GM18861 (cell line): ENCODE measurements around the gene NFIA.
"Not testable (repeated sequence)": the region's sequence is repeated elsewhere in the genome, so short reads cannot be mapped to it uniquely, and the experiment has no call there.

ENCODE experiments used
- ATAC-seq: cut with Tn5 transposase; IDR thresholded peaks from one replicate; pipeline ENCODE4 v1.9.1; 2021; ENCODE audit not compliant: unreplicated experiment

Gene NFIA

DNA sequence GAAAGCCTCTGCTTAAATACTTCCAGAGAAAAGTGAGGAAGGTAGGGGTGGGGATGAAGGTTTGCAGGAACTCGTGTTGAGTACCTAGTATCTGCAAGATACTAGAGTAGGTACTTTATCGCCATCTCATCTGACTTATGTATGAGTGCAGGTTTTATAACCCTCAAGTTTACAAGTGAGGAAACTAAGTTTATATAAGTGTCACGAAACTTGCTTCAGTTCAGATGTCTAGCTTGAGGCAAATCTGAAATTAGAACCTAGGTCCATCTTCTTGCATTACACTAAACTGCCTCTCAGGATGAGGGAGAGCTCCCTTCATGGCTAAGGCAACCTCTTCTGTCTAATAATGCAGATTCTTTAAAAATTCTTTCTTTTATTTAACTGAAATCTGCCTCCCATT lies 43.5 kb downstream of the NFIA start:
- no peak for ATAC-seq

DNA sequence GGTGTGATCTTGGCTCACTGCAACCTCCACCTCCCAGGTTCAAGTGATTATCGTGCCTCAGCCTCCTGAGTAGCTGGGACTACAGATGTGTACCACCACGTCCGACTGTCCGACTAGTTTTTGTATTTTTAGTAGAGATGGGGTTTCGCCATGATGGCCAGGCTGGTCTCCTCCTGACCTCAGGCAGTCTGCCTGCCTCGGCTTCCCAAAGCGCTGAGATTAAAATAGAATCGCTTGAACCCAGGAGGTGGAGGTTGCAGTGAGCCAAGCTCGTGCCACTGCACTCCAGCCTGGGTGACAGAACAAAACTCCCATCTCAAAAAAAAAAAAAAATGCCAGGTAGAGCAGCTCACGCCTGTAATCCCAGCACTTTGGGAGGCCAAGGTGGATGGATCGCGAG lies 44.5 kb downstream of the NFIA start:
- ATAC-seq = not testable (repeated sequence)

DNA sequence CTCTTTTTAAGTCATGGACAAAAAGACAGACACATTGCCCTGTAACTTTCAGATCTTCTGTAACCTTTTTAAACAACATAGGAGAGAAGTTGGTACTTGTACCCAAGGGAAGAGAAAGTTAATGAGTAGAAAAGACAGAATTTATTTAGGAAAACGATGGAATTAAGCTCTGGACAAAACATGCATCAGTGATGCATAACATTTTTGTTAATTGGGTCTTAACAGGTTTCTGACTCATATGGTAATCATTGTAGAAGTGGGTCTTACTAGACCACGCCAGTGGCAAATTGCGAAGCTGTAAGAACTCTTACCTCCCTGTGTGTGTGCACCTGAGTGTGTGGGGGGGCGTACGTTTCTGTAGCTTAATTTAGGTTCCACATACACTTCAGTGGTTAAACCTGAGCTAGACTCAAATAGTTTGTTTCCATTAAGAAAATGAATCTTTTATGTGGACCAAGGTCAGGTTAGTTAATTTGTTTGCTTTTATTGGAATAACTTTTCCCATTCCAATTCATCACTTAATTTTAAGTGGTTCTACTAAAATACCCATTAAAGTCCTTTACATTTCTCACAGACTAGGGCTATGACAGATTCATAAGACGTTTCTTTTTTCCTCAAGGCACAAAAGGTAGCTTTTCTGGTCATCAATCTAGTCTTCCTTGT lies 48.1 kb downstream of the NFIA start:
- ATAC-seq = no peak

DNA sequence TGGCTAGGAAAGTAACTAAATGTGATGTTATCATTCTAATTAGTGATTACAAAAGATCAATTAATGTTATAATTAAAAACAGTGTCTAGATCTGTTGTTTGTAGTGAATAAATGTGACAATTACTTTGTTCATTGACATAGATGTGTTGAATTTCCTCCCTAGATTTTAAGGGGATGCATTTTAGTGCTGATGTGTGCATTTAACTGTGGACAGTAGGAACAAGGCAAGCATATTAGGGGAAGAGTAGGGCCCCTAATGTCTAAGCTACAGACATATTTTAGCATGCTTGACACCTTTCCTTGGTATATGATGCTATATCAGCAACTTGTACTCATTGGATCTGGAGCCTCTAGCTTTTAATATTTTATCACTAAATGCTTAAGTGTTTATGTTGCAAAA lies 48.9 kb downstream of the NFIA start:
- no peak for ATAC-seq

DNA sequence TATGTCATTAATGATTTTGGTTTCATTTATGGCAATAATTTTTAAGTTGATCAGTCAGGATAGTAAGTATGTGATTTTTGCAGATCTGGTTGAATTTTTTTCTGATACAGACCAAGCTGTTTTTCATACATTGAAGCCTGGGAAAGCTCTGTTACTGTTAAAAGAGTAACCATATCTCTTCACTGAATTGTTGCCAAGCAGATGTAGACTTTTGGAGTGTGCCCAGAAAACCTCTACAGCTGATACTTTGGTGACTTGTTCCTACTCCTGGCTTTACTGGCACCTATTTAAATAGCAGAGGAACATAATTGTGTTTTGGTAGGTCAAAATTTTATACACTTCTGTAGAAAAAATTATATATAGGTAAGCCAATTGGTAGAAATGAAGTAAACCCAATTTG lies 49.4 kb downstream of the NFIA start:
- ATAC-seq = no peak

DNA sequence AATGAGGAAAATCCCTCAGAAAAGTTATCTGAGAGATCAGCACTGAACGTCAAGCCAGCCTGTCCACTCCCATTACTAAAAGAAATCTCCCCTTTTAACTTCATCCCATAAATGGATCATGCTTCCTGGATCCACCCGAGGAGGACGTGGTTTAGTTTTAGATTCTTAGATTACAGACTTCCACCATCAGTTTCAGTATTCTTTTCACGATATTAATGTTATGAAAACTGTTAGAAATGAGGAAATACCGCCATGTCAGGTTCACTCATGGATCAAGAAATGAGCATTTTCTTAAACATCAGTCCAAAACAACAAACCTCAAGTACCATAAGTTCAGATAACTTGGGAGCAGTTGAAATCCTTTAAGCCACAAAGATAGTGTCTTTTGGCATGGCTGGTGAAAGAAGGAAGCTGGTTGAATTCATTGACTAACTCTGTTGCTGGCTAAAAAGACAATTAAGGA lies 49.8 kb downstream of the NFIA start:
- ATAC-seq = no peak

DNA sequence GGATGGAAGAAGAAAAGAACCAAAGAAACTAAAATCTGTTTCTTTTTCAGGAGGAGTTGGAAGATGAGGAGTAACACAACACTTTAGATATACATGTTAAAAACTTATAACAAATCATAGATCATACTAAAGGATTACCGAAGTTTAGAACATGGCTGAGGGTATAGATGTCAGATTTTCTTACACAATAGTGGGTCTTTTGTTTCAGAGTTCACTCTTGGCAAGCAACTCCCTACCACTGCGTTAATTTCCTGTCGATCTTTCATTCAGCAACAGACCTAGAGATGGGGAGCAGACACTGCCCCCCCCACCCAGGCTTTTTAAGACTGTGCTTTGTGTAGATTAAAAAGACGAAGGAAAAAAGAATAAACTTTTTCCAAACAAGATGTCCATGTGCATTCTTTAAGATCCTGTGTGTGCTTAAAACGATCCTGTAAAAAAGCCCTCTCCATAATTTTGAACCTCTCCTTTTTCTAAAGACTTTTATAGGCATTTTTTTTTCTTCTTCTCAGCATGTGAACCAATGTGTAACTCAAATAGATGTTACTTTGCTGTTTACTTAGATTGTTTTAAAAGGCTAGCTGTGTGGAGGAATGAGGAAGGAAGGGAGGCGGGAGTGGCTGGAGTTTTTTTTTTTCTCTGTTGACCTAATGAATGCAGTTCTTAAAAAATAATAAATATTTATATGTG lies 50.4 kb downstream of the NFIA start:
- no peak for ATAC-seq

DNA sequence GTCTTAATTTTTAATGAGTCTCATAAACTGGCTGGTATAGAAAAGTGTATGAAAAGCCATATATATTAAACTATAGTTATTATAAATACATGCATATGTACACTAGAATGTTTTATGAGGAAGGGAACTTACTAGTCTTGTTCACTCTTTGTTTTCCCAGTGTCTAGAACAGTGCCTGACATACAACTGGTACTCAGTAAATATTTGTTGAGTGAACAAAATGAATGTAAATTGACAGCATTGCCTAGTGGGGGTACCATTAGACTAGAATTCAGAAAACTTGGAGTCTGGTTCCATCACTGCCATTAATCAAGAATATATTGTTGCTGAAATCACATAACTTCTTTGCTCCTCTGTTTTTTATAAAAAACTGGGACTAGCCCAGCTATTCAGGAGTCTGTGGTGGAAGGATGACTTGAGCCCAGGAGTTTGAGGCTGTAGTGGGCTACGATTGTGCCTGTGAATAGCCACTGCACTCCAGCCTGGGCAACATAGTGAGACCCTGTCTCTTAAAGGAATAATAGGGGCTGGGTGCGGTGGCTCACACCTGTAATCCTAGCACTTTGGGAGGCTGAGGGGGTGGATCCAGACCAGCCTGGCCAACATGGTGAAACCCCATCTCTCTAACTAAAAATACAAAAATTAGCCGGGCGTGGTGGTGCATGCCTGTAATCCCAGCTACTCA lies 51.1 kb downstream of the NFIA start:
- ATAC-seq = no peak

DNA sequence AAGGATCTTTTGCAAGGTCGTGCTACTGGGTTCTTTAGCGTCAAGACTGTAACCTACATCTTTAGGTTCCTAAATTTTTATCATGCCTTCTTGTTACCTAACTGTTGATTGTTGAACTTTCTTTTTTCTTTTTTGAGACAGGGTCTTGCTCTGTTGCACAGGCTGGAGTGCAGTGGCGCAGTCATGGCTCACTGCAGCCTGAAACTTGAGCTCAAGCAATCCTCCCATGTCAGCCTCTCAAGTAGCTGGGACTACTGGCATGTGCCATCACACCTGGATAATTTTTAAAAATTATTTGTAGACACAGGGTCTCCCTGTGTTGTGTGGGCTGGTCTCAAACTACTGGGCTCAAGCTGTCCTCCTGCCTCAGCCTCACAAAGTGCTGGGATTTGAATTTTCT lies 52.9 kb downstream of the NFIA start:
- ATAC-seq = no peak

DNA sequence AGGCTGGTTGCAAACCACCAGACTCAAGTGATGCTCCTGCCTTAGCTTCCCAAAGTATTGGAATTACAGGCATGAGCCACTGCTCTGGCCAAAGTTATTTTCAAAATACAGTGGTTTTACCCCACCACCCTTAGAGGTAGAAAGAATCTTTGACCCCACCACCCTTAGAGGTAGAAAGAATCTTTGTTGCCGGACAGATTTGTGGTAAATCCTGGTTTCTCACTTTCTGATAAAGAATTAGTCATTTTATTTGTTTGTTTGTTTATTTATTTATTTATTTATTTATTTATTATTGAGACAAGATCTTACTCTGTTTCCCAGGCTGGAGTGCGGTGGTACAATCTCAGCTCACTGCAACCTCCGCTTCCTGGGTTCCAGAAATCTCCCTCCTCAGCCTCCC lies 55.9 kb downstream of the NFIA start:
- no peak for ATAC-seq

DNA sequence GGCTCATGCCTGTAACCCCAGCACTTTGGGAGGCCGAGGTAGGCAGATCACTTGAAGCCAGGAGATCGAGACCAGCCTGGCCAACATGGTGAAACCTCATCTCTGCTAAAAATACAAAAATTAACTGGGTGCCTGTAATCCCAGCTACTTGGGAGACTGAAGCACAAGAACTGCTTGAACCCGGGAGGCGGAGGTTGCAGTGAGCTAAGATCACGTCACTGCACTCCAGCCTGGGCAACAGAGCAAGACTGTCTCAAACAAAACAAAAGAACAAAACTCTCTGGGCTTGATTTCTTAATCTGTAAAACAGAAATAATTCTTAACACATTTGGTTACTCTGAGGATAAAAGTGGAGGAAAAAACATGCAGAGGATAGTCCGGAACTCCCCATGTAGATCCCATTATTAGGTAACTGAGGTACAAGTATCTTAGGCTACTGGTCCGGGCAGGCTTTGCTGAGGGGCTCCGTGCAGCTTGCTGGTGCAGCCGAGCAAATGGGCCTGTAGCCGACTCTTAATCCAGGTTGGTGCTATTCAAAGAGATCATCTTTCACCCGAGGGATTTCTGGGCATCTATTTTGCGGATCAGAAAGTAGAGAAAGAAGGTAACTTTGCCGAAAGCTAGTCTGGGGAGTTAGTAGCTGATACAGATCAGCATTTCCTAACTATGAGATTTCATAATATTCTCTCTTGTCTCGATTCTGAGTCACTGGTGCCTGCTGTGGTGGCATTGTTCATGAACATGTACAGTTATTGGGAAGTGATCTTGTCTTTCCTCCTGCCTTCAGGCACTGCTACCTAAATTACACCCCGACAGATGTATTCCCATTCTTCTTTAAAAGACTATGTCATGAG lies 56.8 kb downstream of the NFIA start:
- ATAC-seq = no peak

DNA sequence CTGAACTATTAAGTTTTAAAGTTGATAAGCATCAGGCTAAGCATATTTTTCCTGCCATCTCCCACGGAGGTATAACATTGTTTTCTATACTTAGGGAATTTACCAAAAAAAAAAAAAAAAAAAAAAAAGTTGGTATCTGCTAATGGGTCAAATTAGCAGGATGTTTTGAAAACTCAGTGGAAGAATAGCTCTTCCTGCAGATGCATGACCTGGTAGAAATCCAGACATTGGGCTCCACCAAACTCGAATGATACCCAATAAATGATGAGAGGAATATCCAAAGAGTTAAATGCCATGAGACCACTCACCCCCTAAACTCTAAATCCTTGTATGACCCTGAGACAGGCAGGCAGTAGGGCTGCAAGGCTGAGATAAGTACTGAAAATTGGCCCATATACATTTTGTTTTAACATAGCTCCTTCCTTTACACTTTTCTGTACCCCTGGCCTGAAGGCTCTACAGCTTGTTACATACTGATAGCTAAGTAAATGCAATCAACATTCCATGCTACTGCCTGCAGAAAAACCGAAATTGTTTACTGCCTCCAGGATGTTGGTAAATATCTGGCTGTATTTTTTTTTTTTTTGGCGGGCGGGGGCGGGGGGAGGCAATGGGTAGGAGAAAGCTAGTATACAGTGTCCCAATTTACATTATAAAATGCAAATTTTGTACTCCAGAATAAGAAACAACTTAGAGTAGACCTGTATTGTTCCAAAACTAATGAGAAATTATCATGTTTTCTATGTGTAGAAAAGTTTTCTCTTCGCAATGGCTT lies 57.6 kb downstream of the NFIA start:
- no peak for ATAC-seq

DNA sequence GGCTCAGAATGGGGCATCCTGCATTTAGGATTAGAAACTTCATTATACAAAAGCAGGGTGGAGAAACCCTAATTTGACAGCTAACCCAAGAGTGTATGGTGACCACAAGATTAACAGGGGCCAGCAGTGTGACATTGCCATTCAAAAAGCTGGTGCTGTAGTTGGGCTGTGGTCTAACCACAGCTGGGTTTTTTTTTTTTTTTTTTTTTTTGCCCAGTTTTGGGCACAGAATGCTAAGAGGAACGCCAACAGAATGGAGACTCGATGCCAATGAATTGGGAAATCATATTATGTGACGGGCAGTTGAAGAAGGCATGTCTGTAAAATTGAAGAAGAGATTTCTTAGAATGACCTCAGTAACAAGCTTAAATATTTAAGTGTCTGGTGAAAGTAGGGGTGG lies 58.4 kb downstream of the NFIA start:
- ATAC-seq = no peak

DNA sequence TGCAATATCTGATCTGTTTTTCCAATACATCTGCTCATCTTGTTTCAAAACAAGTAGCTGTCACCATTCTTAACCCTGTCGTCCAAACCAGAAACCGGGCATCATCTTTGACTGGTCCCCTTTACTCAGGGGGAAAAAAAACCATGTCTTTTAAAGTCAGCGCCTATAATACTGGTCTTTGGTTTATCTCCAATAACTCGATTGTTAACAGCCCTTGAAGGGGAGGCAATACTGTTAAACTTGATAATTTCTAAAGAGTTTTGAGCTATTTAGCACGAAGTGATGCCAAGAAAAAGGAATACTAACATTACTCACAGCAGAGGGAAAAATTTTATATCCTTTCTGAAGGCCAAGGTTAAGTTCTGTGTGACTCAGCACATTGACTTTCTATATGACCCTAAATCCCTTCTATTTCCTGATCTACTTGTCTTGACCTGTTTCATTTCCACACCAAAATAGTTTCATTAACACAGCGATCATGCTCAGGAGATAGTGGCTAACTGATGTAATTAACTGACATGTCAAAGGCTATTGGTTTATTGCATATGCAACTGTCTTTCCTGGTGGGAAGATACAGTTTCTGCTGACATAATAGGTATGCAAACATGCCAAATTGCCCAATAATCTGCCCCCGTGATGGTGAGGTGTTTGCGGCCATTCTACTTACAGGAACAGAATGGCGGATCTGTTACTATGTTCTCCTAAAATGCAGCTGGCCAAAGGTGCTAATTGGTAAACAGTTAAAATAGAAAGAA lies 59.1 kb downstream of the NFIA start:
- ATAC-seq = no peak

DNA sequence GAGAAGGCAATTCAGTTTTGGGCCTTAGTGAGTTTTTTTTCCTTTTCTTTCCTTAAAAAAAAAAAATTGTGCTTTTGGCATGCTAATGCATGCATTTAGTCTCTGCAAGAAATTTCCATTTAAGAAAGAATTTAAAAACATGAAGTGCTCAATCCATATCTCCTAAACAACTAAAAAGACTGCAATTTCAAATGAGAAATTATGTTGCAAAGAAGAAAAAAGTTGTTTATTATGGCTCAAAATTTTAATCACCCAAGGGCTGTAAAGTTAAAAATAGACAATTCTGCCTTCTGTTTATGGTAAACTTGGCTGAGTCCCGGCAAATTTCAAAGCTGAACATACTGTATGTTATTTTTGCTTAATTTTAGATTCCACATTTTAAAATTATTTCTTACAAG lies 59.7 kb downstream of the NFIA start:
- ATAC-seq = no peak

DNA sequence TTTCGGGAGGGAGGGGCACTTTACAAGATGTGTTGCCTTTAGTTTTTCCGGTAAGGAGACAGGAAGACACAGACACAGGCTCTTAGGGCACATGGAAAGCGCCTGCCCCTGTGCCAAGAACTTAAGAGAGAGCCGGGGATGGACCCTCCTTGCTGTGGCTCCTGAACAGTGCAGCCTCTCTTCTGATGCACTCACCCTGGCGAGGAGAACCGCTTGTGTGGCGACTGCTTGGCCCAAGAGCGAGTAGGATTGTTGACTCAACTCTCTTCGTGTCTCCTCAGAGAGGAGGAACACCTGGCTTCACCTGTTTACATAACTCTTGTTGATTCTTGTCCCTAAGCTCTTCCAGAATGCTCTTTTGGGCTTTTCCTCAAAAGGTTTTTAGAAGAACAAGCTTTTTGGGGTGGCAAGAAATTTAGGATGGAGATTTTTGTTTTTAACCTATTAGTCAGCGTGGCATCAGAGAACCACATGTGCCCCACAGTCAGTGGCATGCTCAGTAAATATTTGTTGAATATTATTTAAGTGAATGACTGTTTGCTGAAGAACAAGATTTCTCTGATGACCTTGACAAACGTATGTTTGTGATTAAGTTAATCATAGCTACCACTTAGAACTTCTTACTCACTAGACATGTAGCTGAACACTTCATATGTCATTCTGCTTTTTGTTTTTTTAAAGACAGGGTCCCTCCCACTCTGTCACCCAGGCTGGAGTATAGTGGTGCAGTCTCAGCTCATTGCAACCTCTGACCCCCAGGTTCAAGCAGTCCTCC lies 60.6 kb downstream of the NFIA start:
- ATAC-seq = no peak

DNA sequence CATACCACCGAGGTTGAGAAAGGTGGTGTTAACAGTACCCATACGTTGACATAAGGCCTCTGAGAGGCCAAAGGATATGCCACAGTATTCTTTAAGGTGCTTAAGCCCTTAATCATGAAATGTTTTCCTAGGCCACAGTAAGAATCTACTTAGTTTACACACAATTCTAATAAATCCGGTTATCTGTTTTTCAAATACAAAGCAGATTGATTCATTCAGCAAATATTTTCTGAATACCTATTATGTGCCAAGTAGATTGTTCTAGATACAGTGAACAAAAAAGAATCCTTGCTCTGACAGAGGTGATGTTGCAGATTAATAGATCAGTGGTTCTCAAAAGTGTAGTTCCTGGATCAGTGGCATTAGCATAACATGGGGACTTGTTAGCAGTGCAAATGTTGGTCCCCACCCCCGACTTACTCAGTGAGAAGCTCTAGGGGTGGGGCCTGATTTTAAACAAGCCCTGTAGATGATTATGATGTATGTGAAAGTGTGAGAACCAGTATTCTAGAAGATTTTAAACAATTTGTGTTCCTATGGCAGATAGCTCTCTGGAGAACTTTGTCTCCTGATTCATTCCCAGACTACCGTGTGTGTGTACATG lies 61.6 kb downstream of the NFIA start:
- no peak for ATAC-seq

DNA sequence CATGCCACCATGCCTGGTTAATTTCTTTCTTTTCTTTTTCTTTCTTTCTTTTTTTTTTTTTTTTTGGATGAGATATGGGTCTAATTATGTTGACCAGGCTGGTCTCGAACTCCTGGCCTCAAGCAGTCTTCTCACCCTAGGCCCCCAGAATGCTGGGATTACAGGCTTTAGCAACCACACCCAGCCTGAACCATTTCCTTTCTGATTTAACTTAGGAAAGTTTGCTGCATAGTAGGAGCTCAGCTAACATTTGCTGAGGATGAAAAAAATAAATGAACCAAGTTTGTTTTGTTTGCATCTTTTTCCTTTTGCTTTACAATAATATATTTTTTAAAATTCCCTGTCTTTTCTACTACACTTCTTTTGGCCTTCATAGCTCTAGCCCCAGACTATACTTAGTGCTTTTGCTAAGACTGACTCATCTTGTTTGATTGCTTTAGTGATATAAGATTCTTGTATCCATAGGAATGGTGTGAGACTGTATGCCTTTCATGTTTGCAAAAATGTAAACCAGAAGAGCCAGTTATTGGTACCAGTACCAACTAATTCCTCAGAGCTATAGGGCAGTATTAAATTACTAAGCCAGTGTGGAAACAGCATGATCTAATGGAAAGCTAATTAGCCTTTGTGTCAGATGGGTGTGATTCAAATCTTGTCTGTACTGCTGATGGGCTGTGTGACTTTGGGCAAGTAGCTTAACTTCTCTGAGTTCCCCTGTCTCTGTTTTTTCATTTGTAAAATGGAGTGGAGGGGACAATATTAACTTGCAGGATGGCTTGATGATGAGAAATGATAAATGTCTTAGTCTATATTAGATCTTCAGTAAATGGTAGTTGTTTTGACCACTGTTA lies 66.9 kb downstream of the NFIA start:
- ATAC-seq = no peak
